H7 (cell line): Measurements from ENCODE around the gene FRK. TPM values are rescaled to one million over a fixed set of nuclear protein-coding genes. Genes with fewer than 3 reads are reported as not detected.
A peak's percentile ranks its signal among the peaks of the same experiment; 100 is the strongest.
"Not testable (repeated sequence)": the region's sequence is repeated elsewhere in the genome, so short reads cannot be mapped to it uniquely, and the experiment has no call there.

Source experiments
- DNase-seq: peaks from one replicate; pipeline ENCODE4 v3.0.0; 2012
- H3K27me3 ChIP-seq: 2 replicates; pipeline ENCODE4 v1.6.0; 2011; ENCODE audit warnings: mild to moderate bottlenecking, low read length; ENCODE audit not compliant: control insufficient read depth, insufficient read depth
- H3K36me3 ChIP-seq: replicated peaks from 2 replicates; pipeline ENCODE4 v1.5.1; 2011; ENCODE audit warnings: low read length; ENCODE audit not compliant: control insufficient read depth, insufficient read depth
- H3K4me3 ChIP-seq: 2 replicates; pipeline ENCODE4 v1.5.1; 2011; ENCODE audit warnings: low read depth, mild to moderate bottlenecking, control low read depth, low read length, moderate library complexity; ENCODE audit not compliant: insufficient read depth
- total RNA-seq: library from RNA; depleted of rRNA; stranded (reverse); fragments of >200 nt; shearing (Covaris generic); gene quantifications from 2 replicates; pipeline ENCODE4 v1.2.3, GENCODE V29; 2014; rRNA removed

Gene FRK
- total RNA-seq, 1 experiment from 2014 or later: 0.10 TPM

DNA sequence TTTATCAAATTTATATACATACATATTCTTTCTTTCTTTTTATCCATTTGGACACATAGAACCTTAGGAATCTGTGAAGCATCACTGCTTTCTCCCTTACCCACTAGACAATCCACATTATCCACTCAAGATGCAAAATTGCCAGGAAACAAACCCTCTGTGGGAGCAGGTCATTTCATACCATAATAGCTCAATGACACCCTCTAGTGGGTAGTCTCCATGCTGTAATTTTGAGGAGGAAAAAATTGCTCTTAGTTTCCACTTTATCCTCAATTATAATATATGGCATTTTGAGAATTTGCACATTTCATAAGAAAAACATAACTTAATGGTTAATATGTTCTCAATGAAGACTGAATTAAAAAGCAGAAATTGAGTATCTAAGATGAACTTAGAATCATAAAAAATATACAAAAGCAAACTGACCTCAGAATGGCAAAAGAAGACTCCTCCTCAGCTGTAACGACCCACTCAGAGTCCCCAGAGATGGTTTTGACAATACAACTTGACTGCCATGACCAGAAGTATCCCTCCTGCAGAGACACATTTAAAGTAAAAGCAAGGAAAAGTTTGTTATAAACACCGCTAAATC lies 164.1 kb downstream of the FRK start:
- Histone ChIP-seq H3K4me3 (no peak overlapping the region), H3K27me3 (no peaks in the 10 kb centered on the region), H3K36me3 (no peaks in the 10 kb centered on the region)
- peak; percentile 26 for DNase-seq

DNA sequence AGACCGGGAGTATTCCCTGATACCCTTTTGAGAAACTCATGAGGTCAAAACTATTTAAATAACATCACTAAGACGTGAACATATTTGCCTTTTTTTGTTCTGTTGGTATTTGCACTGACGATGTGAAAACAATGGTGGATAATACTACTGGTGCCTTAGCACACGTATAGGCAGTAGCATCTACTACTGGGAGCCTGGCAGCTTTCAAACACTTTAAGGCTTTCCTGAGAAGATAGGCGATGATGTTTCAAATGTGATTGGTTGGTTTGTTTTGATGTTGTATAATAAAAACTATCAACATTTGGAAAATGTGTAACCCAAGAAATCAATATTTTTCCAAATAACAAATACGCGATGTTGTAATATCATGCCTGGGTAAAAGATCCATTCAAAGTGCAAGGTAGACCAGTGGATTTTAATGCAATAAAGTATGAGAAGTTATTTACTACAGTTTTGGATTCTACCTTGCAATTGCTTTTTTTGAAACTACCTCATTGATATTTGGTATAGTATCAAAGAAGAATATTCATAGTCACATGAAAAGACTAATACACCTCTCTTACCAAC lies 166.2 kb downstream of the FRK start:
- Histone ChIP-seq H3K4me3 (no peak overlapping the region), H3K27me3 (no peaks in the 10 kb centered on the region), H3K36me3 (no peaks in the 10 kb centered on the region)
- no peak for DNase-seq

DNA sequence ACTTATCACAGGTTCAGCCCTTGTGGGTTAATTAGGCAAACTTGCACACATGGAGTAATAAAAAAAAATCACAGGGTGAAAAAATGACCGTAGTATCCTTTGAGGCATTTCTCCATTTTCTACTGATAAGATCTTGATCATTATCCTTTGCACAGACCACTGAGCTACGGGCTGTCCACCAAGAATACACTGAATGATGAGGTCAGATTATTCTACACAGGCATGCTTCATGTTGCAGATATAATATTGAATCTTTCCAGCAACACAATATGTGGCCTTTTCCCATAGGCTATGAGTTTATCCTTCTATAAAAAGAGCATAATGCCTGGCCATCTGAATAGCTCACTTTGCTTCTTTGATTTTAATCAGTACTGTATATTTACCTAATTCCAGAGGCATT lies 168.9 kb downstream of the FRK start:
- no peaks in the 10 kb centered on the region for H3K27me3 ChIP-seq
- no peak overlapping the region for H3K4me3 ChIP-seq
- DNase-seq: no peak
- H3K36me3 ChIP-seq: no peaks in the 10 kb centered on the region

DNA sequence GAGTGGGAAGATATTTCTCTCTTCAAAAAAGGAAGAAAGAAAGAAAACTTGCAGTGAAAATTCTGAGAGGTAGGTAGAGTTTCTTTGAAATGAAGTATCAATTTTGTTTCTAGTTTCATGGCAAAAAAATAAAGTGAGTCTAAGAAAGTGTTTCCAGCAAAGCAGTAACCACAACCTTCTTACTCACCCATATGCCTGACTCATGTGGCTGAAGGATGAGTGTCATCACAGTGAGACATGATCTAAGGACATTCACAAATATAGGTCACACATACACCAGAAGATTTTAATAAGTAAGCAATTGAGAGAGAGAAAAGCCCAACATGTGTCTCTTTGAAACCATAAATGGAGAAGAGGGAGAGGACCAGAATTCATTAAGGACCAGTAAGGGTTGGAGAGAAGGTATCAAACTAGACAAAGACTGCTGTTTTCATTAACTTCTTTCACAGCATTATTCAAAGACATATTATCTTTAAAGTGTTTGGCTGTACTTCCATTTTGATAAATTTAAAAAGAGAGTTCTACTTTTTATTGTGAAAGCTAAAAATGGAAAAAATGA lies 169.5 kb downstream of the FRK start:
- no peaks in the 10 kb centered on the region for H3K36me3 ChIP-seq
- DNase-seq: no peak
- H3K4me3 ChIP-seq: no peak overlapping the region
- H3K27me3 ChIP-seq: no peaks in the 10 kb centered on the region

DNA sequence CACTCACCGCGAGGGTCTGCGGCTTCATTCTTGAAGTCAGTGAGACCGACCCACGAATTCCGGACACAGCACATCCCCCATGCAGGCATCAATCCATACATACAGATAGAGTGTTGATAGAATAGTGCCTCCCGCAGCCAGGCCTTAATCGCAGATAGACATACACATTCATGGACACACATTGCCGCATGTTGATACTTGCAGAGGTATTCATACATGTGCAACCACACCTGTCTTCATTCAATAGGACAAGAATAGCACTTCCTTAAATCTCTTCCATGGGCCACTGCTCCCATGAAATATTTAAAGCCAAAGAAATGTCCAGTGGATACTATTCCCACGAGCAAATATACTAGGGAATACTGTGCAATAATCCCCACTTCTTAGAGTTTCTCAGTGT lies 170.5 kb downstream of the FRK start:
- no peak for DNase-seq
- Histone ChIP-seq H3K27me3 (no peaks in the 10 kb centered on the region), H3K4me3 (no peak overlapping the region), H3K36me3 (no peaks in the 10 kb centered on the region)

DNA sequence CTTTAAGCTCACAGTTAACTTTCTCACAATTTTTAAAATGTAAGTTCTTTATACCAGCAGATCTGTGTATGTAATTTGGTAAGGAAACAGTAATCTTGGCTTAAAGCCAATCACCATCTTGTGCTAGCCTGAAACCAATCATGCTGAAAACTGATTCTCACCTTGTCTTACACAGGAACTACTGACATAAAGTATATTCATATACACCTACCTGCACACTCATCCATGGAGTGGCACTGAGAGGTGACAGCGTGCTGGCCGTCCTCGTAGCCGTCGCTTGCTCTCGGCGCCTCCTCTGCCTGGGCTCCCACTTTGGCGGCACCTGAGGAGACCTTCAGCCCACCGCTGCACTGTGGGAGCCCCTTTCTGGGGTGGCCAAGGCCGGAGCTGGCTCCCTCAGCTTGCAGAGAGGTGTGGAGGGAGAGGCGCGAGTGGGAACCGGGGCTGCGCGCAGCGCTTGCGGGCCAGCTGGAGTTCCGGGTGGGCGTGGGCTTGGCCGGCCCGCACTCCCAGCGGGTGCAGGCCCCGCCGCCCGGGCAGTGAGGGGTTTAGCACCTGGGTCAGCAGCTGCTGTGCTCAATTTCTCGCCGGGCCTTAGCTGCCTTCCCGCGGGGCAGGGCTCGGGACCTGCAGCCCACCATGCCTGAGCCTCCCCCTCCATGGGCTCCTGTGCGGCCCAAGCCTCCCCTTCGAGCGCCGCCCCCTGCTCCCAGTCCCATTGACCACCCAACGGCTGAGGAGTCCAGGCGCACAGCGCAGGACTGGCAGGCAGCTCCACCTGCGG lies 171.8 kb downstream of the FRK start:
- not testable (repeated sequence) for H3K4me3 ChIP-seq

DNA sequence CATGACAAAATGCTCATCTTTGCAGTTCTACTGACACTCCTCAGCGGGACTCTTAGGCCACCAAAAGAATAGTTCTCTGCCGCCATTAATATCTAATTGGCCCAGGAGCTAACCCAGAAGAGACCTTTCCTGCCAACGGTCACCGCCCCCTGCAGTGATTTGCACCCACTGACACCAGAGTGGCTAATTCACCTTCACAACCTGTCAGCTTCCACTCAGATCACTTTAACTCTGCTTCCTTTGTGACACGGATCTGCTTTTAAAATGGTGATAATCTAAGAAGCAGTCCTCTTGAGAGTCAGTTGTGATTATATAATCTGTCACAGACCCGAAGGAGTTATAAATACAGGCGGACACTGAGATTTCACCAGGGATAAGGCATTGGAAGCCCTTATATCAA lies 172.8 kb downstream of the FRK start:
- DNase-seq: no peak
- H3K27me3 ChIP-seq: no peaks in the 10 kb centered on the region
- H3K4me3 ChIP-seq: no peak overlapping the region
- no peaks in the 10 kb centered on the region for H3K36me3 ChIP-seq

More for the DNA sequence above, 171.8 kb downstream of the FRK start:
- not testable (repeated sequence) for H3K36me3 ChIP-seq, DNase-seq, H3K27me3 ChIP-seq

DNA sequence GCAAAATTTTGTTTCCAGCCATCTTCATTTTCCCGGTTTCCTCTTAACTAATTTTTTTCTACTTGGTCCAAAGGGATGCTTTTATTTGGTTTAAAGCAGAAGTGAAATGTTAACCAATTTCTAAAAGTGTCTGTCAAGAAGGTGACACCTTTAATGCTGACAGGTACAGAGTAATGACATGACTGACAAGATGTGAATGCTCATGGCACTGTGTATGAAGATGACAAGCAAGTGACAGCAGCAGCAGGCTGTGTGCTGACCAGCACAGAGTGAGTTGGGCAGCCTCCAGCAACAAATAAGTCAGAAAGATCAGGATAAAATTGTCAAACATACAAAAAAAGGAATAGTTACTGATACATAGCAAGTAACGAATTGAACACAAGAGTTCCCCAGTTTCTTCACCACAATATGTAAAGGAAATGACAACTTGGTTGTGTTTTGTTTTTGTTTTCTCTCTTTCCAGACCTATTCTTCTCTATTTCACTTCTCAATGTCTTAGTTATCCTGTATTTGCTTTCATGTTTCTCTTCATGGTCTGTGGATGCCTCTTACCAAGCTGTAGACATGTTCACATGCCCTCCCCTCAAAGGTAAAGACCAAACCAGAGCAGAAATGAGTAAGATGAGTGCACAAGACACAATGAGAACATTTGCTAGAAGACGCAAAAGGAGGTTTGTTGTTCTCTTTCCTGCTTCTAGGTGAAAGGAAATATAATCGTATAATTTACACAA lies 174.9 kb downstream of the FRK start:
- DNase-seq: no peak
- Histone ChIP-seq H3K27me3 (no peaks in the 10 kb centered on the region), H3K4me3 (no peak overlapping the region), H3K36me3 (no peaks in the 10 kb centered on the region)

DNA sequence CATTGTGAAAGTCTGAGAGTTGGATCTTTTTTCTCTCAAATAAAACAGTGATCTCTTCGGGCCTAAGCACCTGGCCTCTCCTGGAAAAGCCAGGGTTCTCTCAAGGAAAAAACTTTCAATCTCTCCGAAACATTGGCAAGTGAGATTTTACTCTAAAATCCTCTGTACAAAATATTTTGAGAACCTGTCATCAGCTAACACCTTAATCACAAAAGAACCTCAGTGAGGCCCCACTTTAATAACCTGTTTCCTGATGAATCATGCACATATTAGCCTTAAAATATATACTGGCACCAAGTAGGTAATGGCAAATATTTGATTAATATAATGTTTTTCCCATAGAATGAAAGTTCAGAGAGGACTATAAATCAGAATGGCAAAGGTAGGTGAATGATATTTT lies 177.9 kb downstream of the FRK start:
- no peak overlapping the region for H3K4me3 ChIP-seq
- DNase-seq: no peak
- no peaks in the 10 kb centered on the region for H3K36me3 ChIP-seq
- H3K27me3 ChIP-seq: no peaks in the 10 kb centered on the region

DNA sequence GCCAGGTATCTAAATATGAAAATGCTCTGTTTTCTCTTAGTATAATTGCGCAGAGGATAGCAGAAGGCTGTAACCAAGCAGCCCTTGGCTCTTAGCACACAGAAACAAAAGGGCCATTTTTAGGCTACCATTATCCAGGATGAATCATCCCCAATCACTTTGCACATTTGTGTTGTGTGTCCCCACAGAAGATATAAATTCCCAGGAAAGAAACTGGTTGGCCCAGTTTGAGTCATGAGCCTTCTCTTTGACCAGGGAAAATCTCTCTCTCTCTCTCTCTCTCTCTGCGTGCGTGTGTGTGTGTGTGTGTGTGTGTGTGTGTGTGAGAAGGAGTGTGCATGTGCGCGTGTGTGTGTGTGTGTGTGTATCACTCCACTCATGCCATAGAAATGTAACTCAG lies 178.5 kb downstream of the FRK start:
- Histone ChIP-seq H3K4me3 (no peak overlapping the region), H3K27me3 (no peaks in the 10 kb centered on the region), H3K36me3 (no peaks in the 10 kb centered on the region)
- DNase-seq: no peak

Other genes starting within 250 kb of the FRK start
- gene NT5DC1, start 40.0 kb upstream of the FRK start, total RNA-seq: 13.0 and 18.8 TPM in 2 replicates
- 0.04 TPM in 1 of 2 replicates, not detected in the other for gene COL10A1, start 65.2 kb upstream of the FRK start, total RNA-seq
- gene TSPYL4, start 193.2 kb upstream of the FRK start, total RNA-seq: 8.1 and 14.9 TPM in 2 replicates
- 46.8 and 51.0 TPM in 2 replicates for gene TSPYL1, start 219.0 kb upstream of the FRK start, total RNA-seq